HG03442 (cell line): ENCODE data around the gene SLC7A11.

Experiments used
- ATAC-seq: cut with Tn5 transposase; IDR thresholded peaks from one replicate; pipeline ENCODE4 v1.9.1; 2021; ENCODE audit warnings: mild to moderate bottlenecking, moderate library complexity; ENCODE audit not compliant: unreplicated experiment

The SLC7A11 gene

GRCh38 chr4:138242076-138242833 lies at the start of gene SLC7A11:
Gene SLC7A11 (minus strand): TSS chr4:138242349. CDS start chr4:138242069, 280 bp downstream.
- peak; percentile 99 for ATAC-seq

DNA sequence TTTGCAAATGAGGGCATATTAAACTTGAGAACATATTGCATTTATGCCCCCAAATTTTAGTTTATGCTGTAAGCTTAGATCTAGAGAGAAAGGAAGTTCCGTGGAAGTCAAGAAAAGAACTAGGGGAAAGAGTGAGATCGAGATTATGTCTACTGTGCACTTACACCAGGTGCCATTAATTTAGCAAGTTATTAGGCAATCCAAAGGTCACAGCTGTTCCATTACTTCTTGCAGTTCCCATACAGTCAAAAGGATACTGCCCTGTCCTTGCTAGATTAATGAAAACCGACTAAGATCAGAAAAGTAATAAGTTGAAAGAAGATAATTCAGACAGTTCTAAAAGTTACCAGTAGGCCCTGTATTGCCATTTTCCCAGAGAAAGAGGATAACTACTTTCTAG lies 49.3 kb upstream of the SLC7A11 start:
- ATAC-seq = no peak

- no peak for ATAC-seq
Measured at GRCh38 chr4:138290805-138291204, 48.7 kb upstream of the SLC7A11 start.

DNA sequence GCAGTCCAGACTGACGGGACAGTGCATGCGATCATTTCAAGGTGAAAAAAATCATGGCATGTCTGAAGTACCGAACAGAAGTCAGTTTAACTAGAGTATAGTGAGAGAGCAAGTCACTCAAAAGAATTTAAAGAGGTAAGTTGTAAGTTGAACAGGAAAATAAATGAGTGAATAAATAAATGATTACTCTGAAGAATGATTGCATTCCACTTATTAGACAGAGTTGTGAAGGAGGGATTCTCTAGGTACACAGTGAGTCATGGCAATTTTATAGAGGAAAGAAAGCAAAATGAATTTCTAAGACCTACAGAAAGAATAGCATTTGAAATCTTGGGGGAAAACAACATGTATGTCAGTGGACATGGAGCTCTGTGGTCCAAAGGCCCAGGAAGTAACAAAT lies 37.1 kb upstream of the SLC7A11 start:
- ATAC-seq = no peak

GRCh38 chr4:138277133-138277532 lies 35.0 kb upstream of the SLC7A11 start:
- no peak for ATAC-seq

DNA sequence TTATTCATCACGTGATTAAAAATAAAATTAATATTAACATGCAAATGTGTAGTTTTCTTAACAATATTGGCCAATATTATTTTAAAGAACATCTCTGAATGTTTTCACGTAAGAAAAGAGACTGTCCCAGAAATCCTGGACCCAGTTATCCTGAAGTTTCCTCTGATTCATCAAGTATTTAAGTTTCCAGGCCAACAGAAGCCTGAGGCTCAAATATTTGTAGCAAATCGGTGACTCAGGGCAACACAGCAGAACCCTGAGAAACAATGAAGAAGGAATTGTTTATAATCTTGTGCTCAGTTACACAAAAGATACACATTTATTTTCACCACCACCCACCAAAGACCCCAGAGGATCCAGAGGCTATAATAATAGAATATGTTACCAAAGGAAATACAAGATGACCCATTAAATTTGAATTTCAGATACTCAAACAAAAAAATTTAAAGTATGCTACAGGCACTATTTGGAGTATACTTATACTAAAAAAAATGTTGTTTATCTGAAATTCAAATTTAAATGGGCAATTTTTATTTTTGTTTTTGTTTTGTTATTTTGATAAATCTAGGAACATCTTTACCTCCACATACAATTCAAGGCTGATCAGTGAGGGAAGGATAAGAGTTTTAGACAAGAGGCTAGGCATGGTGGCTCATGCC lies 33.9 kb upstream of the SLC7A11 start:
- ATAC-seq = no peak

DNA sequence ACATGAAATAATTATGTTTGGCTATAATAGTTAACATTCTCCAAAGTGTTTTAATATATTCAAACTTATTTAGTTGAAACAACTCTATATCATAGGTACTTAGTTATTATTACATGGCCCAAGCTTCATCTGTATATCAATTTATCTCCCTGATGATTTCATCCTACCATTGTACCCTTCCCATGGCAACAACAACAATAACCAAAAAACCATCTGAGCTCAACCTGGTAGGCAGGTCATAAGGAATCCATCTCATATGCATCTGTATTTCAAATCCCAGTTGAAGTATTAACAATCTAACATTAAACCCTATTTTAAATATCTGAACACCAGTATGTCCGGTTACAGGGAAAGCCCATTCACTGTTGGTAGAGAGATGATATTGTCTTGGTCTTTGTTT lies 33.1 kb upstream of the SLC7A11 start:
- ATAC-seq = no peak

DNA sequence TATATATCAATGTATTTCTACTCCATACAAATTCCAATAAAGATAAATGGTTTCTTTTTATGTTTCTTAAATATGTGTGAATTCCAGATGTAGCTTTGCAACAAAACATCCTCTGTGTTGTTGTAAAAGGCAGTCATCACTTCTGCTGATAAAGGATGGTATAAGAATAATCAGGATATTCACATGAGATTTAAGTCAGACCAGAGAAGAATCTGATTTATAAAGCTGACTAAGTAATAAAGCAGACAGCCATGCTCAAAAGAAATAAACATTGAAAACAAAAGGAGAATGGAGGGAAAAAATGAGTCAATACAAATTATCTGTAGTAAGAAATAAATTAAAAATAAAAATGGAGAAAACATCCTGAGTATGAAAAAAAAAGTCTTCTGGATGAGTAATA lies 27.0 kb upstream of the SLC7A11 start:
- ATAC-seq = no peak

DNA sequence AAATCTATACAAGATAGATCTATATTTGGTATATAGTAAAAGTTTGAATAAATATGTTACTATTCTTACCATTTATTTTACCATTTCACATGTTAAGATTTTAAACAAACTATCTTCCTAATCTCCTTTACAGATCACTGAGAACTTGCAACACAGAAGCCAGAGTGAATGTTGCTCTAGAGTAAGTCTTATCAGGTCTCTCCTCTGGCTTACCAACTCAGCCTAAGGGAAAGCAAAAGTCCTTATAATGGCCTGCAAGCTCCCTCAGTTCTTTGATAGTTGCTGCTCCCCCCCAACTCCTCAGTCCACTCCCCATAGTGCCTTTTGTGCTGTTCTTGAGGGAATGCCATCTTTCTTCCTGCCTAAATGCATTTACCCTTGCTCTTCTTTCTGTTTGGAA lies 25.7 kb upstream of the SLC7A11 start:
- no peak for ATAC-seq

DNA sequence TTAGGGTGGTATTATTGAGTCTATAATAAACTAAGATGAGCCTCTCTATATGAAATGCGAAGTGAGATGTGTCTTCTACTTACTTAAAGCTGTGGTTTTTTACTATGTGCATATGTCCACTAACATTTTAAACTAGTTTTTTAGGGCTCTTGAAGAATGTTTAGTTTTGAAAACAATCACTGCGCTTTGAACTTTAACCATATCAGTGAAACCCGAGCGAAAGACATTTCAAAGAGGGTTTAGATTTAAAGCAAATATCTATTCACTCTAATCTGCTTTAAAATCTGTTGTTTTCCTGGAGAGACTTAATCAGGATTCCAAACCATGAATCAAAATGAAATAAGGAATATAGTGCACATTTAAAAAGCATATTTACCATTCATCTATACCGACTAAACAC lies 24.8 kb upstream of the SLC7A11 start:
- no peak for ATAC-seq

DNA sequence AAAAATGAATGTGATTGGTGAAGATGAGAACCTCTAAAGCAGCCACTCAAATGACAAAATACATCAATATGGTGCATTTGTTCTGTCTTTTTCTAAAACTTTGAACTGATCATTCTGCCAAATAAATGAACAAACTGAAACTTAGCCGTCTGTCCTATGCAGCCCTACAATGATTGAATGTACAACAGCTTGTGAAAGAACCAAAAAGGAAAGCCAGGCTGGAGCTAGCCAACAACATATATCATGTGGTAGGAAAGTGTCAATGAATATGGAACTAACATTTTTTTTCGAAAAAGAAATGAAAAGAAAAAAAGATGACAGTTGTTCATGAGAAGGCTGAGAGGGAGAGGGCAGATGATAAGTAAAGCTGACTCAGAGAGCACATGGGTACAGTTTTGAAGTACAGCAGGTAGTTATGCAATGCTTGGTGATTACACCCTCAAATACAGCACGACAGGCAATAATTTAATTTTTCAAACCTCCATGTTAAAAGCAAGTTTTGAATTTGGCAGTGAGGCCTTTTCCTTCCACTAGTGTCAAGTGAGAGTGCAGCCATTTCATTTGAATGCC lies 21.2 kb upstream of the SLC7A11 start:
- no peak for ATAC-seq

- no peak for ATAC-seq
Measured at GRCh38 chr4:138262469-138262868, 20.3 kb upstream of the SLC7A11 start.

GRCh38 chr4:138262030-138262429 lies 19.9 kb upstream of the SLC7A11 start:
- ATAC-seq = no peak

- no peak for ATAC-seq
Measured at GRCh38 chr4:138259824-138260223, 17.7 kb upstream of the SLC7A11 start.

DNA sequence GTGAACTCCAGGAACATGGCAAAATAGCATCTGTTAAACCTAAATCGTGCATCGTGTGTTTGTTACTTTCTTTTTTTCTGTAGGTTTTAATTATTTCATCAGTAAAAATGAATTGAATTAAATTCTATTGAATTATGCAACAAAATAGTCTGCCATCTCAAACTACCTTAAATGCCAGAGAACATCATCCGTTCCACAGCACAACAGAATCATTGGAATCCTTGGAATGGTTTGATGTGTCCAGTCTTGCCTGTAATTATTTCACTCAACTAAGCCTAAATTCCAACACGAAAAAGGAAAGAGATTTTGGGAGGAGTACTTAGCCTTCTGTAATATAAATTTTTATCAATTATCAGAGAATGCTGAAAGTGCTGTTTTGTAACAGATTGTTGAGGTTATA lies 17.1 kb upstream of the SLC7A11 start:
- ATAC-seq = no peak

DNA sequence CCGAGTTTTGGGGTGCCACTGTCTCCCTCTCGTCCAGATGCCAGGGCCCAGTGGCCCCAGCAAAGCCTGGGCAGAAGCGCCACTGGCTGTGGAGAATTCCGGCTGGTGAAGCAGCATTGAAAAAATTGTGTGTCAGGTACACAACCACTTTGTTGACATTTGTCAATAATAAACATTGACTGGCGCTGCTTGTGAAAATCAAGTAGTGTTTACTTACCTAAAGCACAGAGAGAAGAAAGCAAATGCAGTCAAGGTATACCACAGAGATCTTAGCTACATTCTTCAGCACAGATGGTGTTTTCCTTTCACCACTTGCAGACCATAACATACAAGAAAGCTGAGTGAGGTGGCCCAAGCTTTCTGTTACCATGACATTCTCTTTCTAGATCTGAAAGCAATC lies 14.5 kb upstream of the SLC7A11 start:
- ATAC-seq = no peak

DNA sequence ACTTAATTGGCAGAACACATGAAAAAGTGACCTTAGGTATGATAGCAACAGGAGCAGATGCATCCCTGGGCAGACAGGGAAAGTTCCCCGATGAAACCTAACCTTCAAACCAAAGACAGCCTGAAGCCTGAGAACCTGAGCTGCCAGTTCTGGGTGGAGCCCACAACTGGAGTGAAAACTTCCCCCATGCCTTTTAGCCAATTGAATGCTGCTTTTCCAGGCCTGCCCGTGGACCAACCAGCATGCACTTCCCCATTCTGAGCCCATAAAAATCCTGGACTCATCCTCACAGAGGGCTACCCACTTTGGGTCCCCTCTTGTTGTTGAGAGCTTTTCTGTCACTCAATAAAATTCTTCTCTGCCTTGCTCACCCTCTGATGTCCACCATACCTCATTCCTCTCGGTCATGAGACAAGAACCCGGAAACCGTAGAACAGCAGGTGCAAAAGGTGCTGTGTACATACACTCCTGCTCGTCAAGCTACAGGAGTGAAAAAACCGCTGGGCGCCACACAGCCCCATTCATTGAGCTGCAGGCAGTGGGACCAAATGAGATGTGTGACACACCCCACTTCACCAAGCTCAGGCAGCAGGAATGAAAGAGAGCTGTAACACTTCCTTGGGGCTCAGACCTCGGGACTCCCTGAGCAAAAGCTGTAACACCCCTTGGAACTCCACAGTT lies 13.9 kb upstream of the SLC7A11 start:
- no peak for ATAC-seq

DNA sequence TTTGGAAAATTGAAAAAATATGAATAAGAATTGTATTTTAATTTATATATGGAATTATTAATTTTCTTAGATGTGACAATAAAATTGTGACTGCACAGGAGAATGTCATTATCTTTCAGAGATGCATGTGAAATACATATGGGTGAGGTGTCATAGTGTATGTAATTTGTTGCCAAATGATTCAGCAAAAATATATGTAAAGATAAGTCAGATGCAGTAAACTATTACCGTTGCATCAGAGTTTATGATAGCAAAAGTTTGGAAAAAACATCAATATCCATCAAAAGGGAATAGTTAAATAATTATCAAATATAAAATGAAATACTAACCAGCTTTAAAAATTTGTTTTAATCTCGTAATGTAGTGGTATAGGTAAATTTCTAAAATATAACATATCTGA lies 10.4 kb upstream of the SLC7A11 start:
- ATAC-seq = no peak

DNA sequence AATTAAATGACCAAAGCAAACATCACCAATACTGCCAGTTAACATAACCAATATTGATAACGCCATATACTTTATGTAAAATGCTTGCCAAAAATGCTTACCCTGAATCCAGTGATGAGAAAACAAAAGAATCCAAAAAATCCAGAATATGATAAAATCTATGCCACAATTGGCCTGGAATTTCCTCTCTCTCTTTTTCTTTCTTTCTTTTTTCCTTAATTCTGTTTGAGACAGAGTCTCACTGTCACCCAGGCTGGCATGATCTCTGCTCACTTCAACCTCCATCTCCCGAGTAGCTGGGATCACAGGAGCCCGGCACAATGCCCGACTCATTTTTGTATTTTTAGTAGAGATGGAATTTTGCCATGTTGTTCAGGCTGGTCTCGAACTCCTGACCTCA lies 9.8 kb upstream of the SLC7A11 start:
- no peak for ATAC-seq

GRCh38 chr4:138249132-138249531 lies 7.0 kb upstream of the SLC7A11 start:
- no peak for ATAC-seq

GRCh38 chr4:138248058-138248457 lies 5.9 kb upstream of the SLC7A11 start:
- no peak for ATAC-seq

GRCh38 chr4:138247643-138248042 lies 5.5 kb upstream of the SLC7A11 start:
- ATAC-seq = no peak
